HepG2 (cell line): ENCODE data around the gene FUZ. TPM values are rescaled to one million over a fixed set of nuclear protein-coding genes. Genes with fewer than 3 reads are reported as not detected.
A peak's percentile ranks its signal among the peaks of the same experiment; 100 is the strongest.

Source experiments
- ATAC-seq: fragments of 200-7000 bp; cut with Tn5 transposase; 3 replicates; pipeline ENCODE4 v1.9.1; 2020; ENCODE audit warnings: mild to moderate bottlenecking, moderate library complexity
- BruUV-seq: library from RNA; stranded (reverse); fragments of 400-500 nt; replicated peaks from 2 replicates; lab custom pipeline; 2021; lab: Mats Ljungman, UMichigan
- CTCF ChIA-PET: fragments of 300-600 bp; formaldehyde crosslinking; extraction: SDS; loops from one replicate; lab custom pipeline; 2021; ENCODE audit warnings: low total read pairs, inconsistent platforms, low intra/inter-chr PET ratio; lab: Yijun Ruan, JAX
- POLR2A ChIA-PET: fragments of 350-600 bp; sonication (Branson Sonifier 250); formaldehyde crosslinking; loops from one replicate; lab custom pipeline; 2020; ENCODE audit warnings: antibody characterized with exemption, inconsistent platforms; lab: Yijun Ruan, JAX
- DNase-seq: peaks from one replicate; pipeline ENCODE4 v3.0.0-alpha.2; 2015; ENCODE audit warnings: low spot score
- FAIRE-seq: peaks from 3 replicates; lab custom pipeline; 2011; peaks lifted over from hg19 to GRCh38; lab: Jason Lieb, UNC
- H2AFZ ChIP-seq: one replicate; pipeline ENCODE4 v1.6.1; 2011; ENCODE audit warnings: low read length, inconsistent platforms
- H3K27ac ChIP-seq: fragments of 300-600 bp; 3 replicates; pipeline ENCODE4 v1.8.0; 2011; ENCODE audit warnings: mixed run types, mild to moderate bottlenecking, mixed read lengths, low read length, inconsistent platforms; ENCODE audit not compliant: insufficient read depth; ENCODE audit errors: extremely low read length
- H3K27me3 ChIP-seq, 2 experiments: fragments of 200-600 bp in 1 of 2; 2 replicates in 1 of 2; 3 replicates in 1 of 2; pipeline versions ENCODE4 v1.6.0 to v1.8.0; 2011; ENCODE audit warnings: low read length in 2 of 2, mild to moderate bottlenecking in 2 of 2, moderate library complexity in 2 of 2, inconsistent platforms in 1 of 2; ENCODE audit not compliant: insufficient read depth in 2 of 2, control insufficient read depth in 1 of 2
- H3K36me3 ChIP-seq, 2 experiments: fragments of 200-600 bp in 1 of 2; replicated peaks in 1 of 2; 2 replicates in 1 of 2; 3 replicates in 1 of 2; pipeline versions ENCODE4 v1.5.1 to v1.8.0; 2011; ENCODE audit warnings: low read length in 2 of 2, inconsistent platforms in 1 of 2; ENCODE audit not compliant: insufficient read depth in 2 of 2, control insufficient read depth in 1 of 2
- H3K4me1 ChIP-seq: 2 replicates; pipeline ENCODE4 v1.5.1; 2012; ENCODE audit warnings: low read length, inconsistent platforms; ENCODE audit not compliant: insufficient read depth
- H3K4me2 ChIP-seq: 2 replicates; pipeline ENCODE4 v1.6.0; 2011; ENCODE audit warnings: low read depth, low read length, inconsistent platforms
- H3K4me3 ChIP-seq, 3 experiments: fragments of 200-600 bp in 1 of 3; sonication (generic), shearing (Covaris generic) in 1 of 3; replicated peaks in 1 of 3; 2 replicates each; pipeline ENCODE4 v1.5.1; 2011 to 2016; ENCODE audit warnings: low read length in 3 of 3, inconsistent platforms in 2 of 3, low read depth in 2 of 3, mild to moderate bottlenecking in 2 of 3, control low read depth in 1 of 3, mixed read lengths in 1 of 3; ENCODE audit not compliant: insufficient read depth in 1 of 3
- H3K79me2 ChIP-seq: one replicate; pipeline ENCODE4 v1.6.1; 2011; ENCODE audit warnings: low read length, inconsistent platforms; ENCODE audit not compliant: insufficient read depth
- H3K9ac ChIP-seq: 2 replicates; pipeline ENCODE4 v1.6.0; 2011; ENCODE audit warnings: mild to moderate bottlenecking, low read depth, low read length, inconsistent platforms; ENCODE audit not compliant: insufficient read depth
- H3K9me3 ChIP-seq: 2 replicates; pipeline ENCODE4 v1.5.1; 2012; ENCODE audit warnings: mild to moderate bottlenecking, low read length
- H4K20me1 ChIP-seq: 2 replicates; pipeline ENCODE4 v1.6.0; 2011; ENCODE audit warnings: inconsistent platforms, mild to moderate bottlenecking, low read length, moderate library complexity; ENCODE audit not compliant: insufficient read depth
- BORCS8-MEF2B ChIP-seq: sonication (generic); formaldehyde crosslinking; IDR thresholded peaks from 2 replicates; pipeline ENCODE4 v1.8.0; 2022; ENCODE audit warnings: mild to moderate bottlenecking, missing genetic modification reagents
- CREBL2 ChIP-seq: sonication (generic); formaldehyde crosslinking; IDR thresholded peaks from 2 replicates; pipeline ENCODE4 v1.8.1; 2023; ENCODE audit warnings: missing genetic modification reagents, mild to moderate bottlenecking, borderline replicate concordance
- DMAP1 ChIP-seq: IDR thresholded peaks from 2 replicates; pipeline ENCODE4 v1.6.1; 2016
- DRAP1 ChIP-seq: IDR thresholded peaks from 2 replicates; pipeline ENCODE4 v1.6.1; 2016; ENCODE audit warnings: missing genetic modification reagents, missing compliant biosample characterization
- FOSL1 ChIP-seq: sonication (generic); formaldehyde crosslinking; IDR thresholded peaks from 2 replicates; pipeline ENCODE4 v1.9.0; 2021; ENCODE audit warnings: missing genetic modification reagents, borderline replicate concordance
- FOSL2 ChIP-seq: sonication (generic); formaldehyde crosslinking; IDR thresholded peaks from 2 replicates; pipeline ENCODE4 v1.4.0; 2020; ENCODE audit warnings: missing genetic modification reagents
- FOXC1 ChIP-seq: sonication (generic); formaldehyde crosslinking; IDR thresholded peaks from 2 replicates; pipeline ENCODE4 v1.8.0; 2022; ENCODE audit warnings: mild to moderate bottlenecking, missing genetic modification reagents, borderline replicate concordance
- GZF1 ChIP-seq: sonication (generic); formaldehyde crosslinking; IDR thresholded peaks from 2 replicates; pipeline ENCODE4 v1.5.1; 2020; ENCODE audit warnings: mild to moderate bottlenecking, missing genetic modification reagents
- HOXD1 ChIP-seq: sonication (generic); formaldehyde crosslinking; IDR thresholded peaks from 2 replicates; pipeline ENCODE4 v1.5.0; 2020; ENCODE audit warnings: missing genetic modification reagents
- IKZF1 ChIP-seq: fragments of 450-650 bp; IDR thresholded peaks from 2 replicates; pipeline ENCODE4 v1.7.1; 2016
- MAFK ChIP-seq, 2 experiments: IDR thresholded peaks in 1 of 2; conservative IDR thresholded peaks in 1 of 2; 2 replicates each; pipeline ENCODE4 v1.6.1; 2011; ENCODE audit warnings: improper control_type of control experiment in 2 of 2, low read length in 2 of 2
- REXO4 ChIP-seq: sonication (generic); formaldehyde crosslinking; IDR thresholded peaks from 2 replicates; pipeline ENCODE4 v1.8.0; 2022; ENCODE audit warnings: missing genetic modification reagents, mild to moderate bottlenecking, borderline replicate concordance
- SSRP1 ChIP-seq: IDR thresholded peaks from 2 replicates; pipeline ENCODE4 v1.6.1; 2016; ENCODE audit warnings: control low read depth
- TFE3 ChIP-seq: IDR thresholded peaks from 2 replicates; pipeline ENCODE4 v1.6.1; 2016
- ZMYM3 ChIP-seq: sonication (generic); formaldehyde crosslinking; IDR thresholded peaks from 2 replicates; pipeline ENCODE4 v1.5.1; 2020; ENCODE audit warnings: mild to moderate bottlenecking, missing genetic modification reagents
- ZNF10 ChIP-seq: sonication (generic); formaldehyde crosslinking; IDR thresholded peaks from 2 replicates; pipeline ENCODE4 v1.4.0; 2020; ENCODE audit warnings: mild to moderate bottlenecking, low read depth, missing genetic modification reagents, borderline replicate concordance
- ZNF275 ChIP-seq: sonication (generic); formaldehyde crosslinking; IDR thresholded peaks from 2 replicates; pipeline ENCODE4 v1.8.0; 2022; ENCODE audit warnings: missing genetic modification reagents, mild to moderate bottlenecking, inconsistent platforms, borderline replicate concordance
- ZNF501 ChIP-seq: sonication (generic); formaldehyde crosslinking; IDR thresholded peaks from 2 replicates; pipeline ENCODE4 v1.5.1; 2020; ENCODE audit warnings: mild to moderate bottlenecking, moderate library complexity, missing genetic modification reagents
- ZNF747 ChIP-seq: sonication (generic); formaldehyde crosslinking; IDR thresholded peaks from 2 replicates; pipeline ENCODE4 v1.8.1; 2023; ENCODE audit warnings: missing genetic modification reagents, mild to moderate bottlenecking, borderline replicate concordance
- ZSCAN29 ChIP-seq: sonication (generic); formaldehyde crosslinking; conservative IDR thresholded peaks from 2 replicates; pipeline ENCODE4 v1.4.0; 2020; ENCODE audit warnings: mild to moderate bottlenecking, missing genetic modification reagents
- WGBS: methylation state at CpG from one replicate; pipeline ENCODE4 v1.1.6; 2017; ENCODE audit warnings: low lambda C conversion rate; 5-methylcytosine and 5-hydroxymethylcytosine counted together
- in situ Hi-C: cut with HindIII; loops from 2 replicates; pipeline ENCODE4 v1.10.0; 2017; ENCODE audit warnings: low pct_unique_long_range_greater_than_20kb; ENCODE audit not compliant: extremely low pct_ligation_motif_present
- intact Hi-C: fragments of 100-400 bp; cut with micrococcal nuclease; formaldehyde crosslinking; loops from one replicate; pipeline ENCODE4 v1.10.0; 2022; ENCODE audit not compliant: unreplicated experiment
- polyA plus RNA-seq, 8 experiments: library from polyadenylated mRNA; depleted of rRNA in 3 of 8; stranded (reverse) in 7 of 8; unstranded in 1 of 8; fragments of >200 nt; fragmentation: Illumina TruSeq in 4 of 8; extraction: Trizol in 4 of 8; gene quantifications; 2 replicates each; pipeline versions ENCODE4 v1.2.1 to v1.2.3, GENCODE V29; 2011 to 2016; ENCODE audit warnings: low read depth in 4 of 8, missing spikeins in 1 of 8, mixed read lengths in 1 of 8; ENCODE audit not compliant: insufficient read depth in 1 of 8
- total RNA-seq, 5 experiments: library from RNA; depleted of rRNA; stranded (reverse); fragments of >200 nt; fragmentation: Illumina TruSeq; extraction: Trizol; gene quantifications; 2 replicates each; pipeline ENCODE4 v1.2.3, GENCODE V29; 2016; ENCODE audit warnings: low read depth in 1 of 5

FUZ gene
- total and polyA plus RNA-seq, 2 of the 13 experiments (the other 11 are each of a cell fraction or from before 2014, with no cell fraction given), result 0.08 TPM; not detected in 1

GRCh38 chr19:49809941-49810389 is 3.1 kb downstream of the FUZ start (continued):
- TF ChIP-seq ZNF275, result no peak
- no peak for TF ChIP-seq ZMYM3 (CRISPR knock-in tag)

- Histone ChIP-seq H3K79me2 (no peaks in the 10 kb centered on the region), H3K9ac (peak overlapping the region; percentile 52), H3K27me3 (no peaks in the 10 kb centered on the region), H4K20me1 (no peaks in the 10 kb centered on the region), H3K36me3 (no peaks in the 10 kb centered on the region; a peak in 1 of 5 replicates), H3K9me3 (no peaks in the 10 kb centered on the region), H3K27ac (no peak overlapping the region), H2AFZ (peak overlapping the region; percentile 61), H3K4me1 (peaks cover 14% of the 10 kb centered on the region), H3K4me2 (peak overlapping the region; percentile 79), H3K4me3 (peak overlapping the region; percentile 54 to 72 (median 62))
- FAIRE-seq, result no peak
- intact Hi-C loops, result no loop called here
- WGBS, result 8% methylated on average over 25 of the region's 50 CpGs
- ChIA-PET POLR2A (interaction anchor here (0.9 to 1.7 kb wide), 5 partner anchors 38 to 169 kb away, joined by 3 to 5 read pairs (median 4); partner anchors contain the start of gene PRMT1), CTCF (no interaction called here)
- DNase-seq, result peak; percentile 35
- ATAC-seq, result peak; percentile 87
- no TSS peak for BruUV-seq
- in situ Hi-C loops, result no loop called here
- 0 out of 2 replicates have a peak, but pooled peaks have one; percentile 17 for TF ChIP-seq BORCS8-MEF2B (CRISPR knock-in tag)
- no peak for TF ChIP-seq CREBL2 (CRISPR knock-in tag)
- no peak for TF ChIP-seq HOXD1 (CRISPR knock-in tag)
- no peak for TF ChIP-seq MAFK (conservative IDR thresholded peaks at IDR 0.05 in 1 of 2, IDR thresholded peaks at IDR 0.05 in 1 of 2; ENCODE audit: low read length in 2 of 2)
- no peak for TF ChIP-seq IKZF1
- TF ChIP-seq ZNF10 (CRISPR knock-in tag), result no peak
- TF ChIP-seq SSRP1 (CRISPR knock-in tag), result no peak
- TF ChIP-seq FOSL2, result no peak
- no peak for TF ChIP-seq GZF1 (CRISPR knock-in tag)
- peak; percentile 26; the same call in 1 of the 2 replicates for TF ChIP-seq ZSCAN29
- 0 out of 2 replicates have a peak, but pooled peaks have one; percentile 31 for TF ChIP-seq ZNF747 (CRISPR knock-in tag)
- TF ChIP-seq FOSL1 (CRISPR knock-in tag), result no peak
- TF ChIP-seq TFE3 (CRISPR knock-in tag), result peak; percentile 36; the same call in 1 of the 2 replicates
- peak; percentile 65; the same call in 1 of the 2 replicates for TF ChIP-seq ZNF501 (CRISPR knock-in tag)
- 0 out of 2 replicates have a peak, but pooled peaks have one; percentile 54 for TF ChIP-seq FOXC1 (CRISPR knock-in tag)
- peak; percentile 16; the same call in 1 of the 2 replicates for TF ChIP-seq DMAP1
- 0 out of 2 replicates have a peak, but pooled peaks have one; percentile 10 for TF ChIP-seq DRAP1 (CRISPR knock-in tag)
- TF ChIP-seq REXO4 (CRISPR knock-in tag), result no peak
These were observed 3.7 kb downstream of the FUZ start for GRCh38 chr19:49809160-49809940.
